Dendritic cell treated with granulocyte-macrophage colony-stimulating factor and Interleukin-4, amounts not matched to agents 40 ng/mL and 50 ng/mL, for 4 days (primary cell): Measurements from ENCODE around the gene CUL7.
"Not testable (repeated sequence)": the region's sequence is repeated elsewhere in the genome, so short reads cannot be mapped to it uniquely, and the experiment has no call there.

Experiments
- H3K27ac Mint-ChIP-seq: one replicate; pipeline ENCODE4 v1.8.0; 2022; ENCODE audit warnings: mild to moderate bottlenecking, mixed read lengths
- H3K27me3 Mint-ChIP-seq: one replicate; pipeline ENCODE4 v1.8.0; 2022; ENCODE audit warnings: mild to moderate bottlenecking, mixed read lengths
- H3K36me3 Mint-ChIP-seq: one replicate; pipeline ENCODE4 v1.8.0; 2022; ENCODE audit warnings: low read depth, mixed read lengths
- H3K4me1 Mint-ChIP-seq: one replicate; pipeline ENCODE4 v1.8.0; 2022; ENCODE audit warnings: low read depth, mixed read lengths
- H3K4me3 Mint-ChIP-seq: one replicate; pipeline ENCODE4 v1.8.0; 2022; ENCODE audit warnings: mild to moderate bottlenecking, moderate library complexity, mixed read lengths
- H3K9me3 Mint-ChIP-seq: one replicate; pipeline ENCODE4 v1.8.0; 2022; ENCODE audit warnings: mixed read lengths
- intact Hi-C: fragments of 100-400 bp; cut with micrococcal nuclease; formaldehyde crosslinking; loops from one replicate; pipeline ENCODE4 v1.15.0; 2022

Gene CUL7

DNA sequence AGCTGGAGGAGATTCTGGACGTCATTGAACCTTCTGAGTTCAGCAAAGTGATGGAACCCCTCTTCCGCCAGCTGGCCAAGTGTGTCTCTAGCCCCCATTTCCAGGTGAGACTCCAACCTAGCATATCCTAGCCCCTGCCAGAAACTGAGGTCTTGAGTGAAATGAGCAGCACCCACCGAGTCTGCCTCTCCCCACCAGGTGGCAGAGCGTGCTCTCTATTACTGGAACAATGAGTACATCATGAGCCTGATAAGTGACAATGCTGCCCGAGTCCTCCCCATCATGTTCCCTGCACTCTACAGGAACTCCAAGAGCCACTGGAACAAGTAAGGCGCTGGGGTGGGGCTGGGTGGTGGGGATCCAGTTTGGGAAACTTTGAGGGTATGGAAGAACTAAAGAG lies 44.5 kb downstream of the CUL7 start:
- H3K4me1 Mint-ChIP-seq: peaks cover 32% of the 10 kb centered on the region
- no peak overlapping the region for H3K4me3 Mint-ChIP-seq
- peaks cover 90% of the 10 kb centered on the region for H3K36me3 Mint-ChIP-seq
- H3K27me3 Mint-ChIP-seq: no peaks in the 10 kb centered on the region
- H3K9me3 Mint-ChIP-seq: no peaks in the 10 kb centered on the region
- intact Hi-C loops: loop anchor here (2.0 kb wide), 1 partner anchor 134 kb away; no protein-coding TSS in a partner anchor
- no peak overlapping the region for H3K27ac Mint-ChIP-seq

- H3K36me3 Mint-ChIP-seq: peaks cover 80% of the 10 kb centered on the region
- H3K4me1 Mint-ChIP-seq: peaks cover 16% of the 10 kb centered on the region
- H3K27ac Mint-ChIP-seq: no peak overlapping the region
- H3K9me3 Mint-ChIP-seq: no peaks in the 10 kb centered on the region
- no peaks in the 10 kb centered on the region for H3K27me3 Mint-ChIP-seq
- intact Hi-C loops: no loop called here
- no peak overlapping the region for H3K4me3 Mint-ChIP-seq
Measured at GRCh38 chr6:43007126-43007525, 46.5 kb downstream of the CUL7 start.

- no peaks in the 10 kb centered on the region for H3K9me3 Mint-ChIP-seq
- intact Hi-C loops: no loop called here
- H3K36me3 Mint-ChIP-seq: peaks cover 71% of the 10 kb centered on the region
- no peak overlapping the region for H3K27ac Mint-ChIP-seq
- no peak overlapping the region for H3K4me3 Mint-ChIP-seq
- H3K27me3 Mint-ChIP-seq: no peaks in the 10 kb centered on the region
- peaks cover 7% of the 10 kb centered on the region for H3K4me1 Mint-ChIP-seq
Measured at GRCh38 chr6:43006251-43006650, 47.4 kb downstream of the CUL7 start.

- H3K9me3 Mint-ChIP-seq: no peaks in the 10 kb centered on the region
- peaks cover 3% of the 10 kb centered on the region for H3K4me1 Mint-ChIP-seq
- peaks cover 67% of the 10 kb centered on the region for H3K36me3 Mint-ChIP-seq
- H3K27ac Mint-ChIP-seq: no peak overlapping the region
- intact Hi-C loops: no loop called here
- no peak overlapping the region for H3K4me3 Mint-ChIP-seq
- H3K27me3 Mint-ChIP-seq: no peaks in the 10 kb centered on the region
Measured at GRCh38 chr6:43005844-43006243, 47.8 kb downstream of the CUL7 start.

- Mint-ChIP-seq H3K4me1 (no peaks in the 10 kb centered on the region), H3K9me3 (no peaks in the 10 kb centered on the region), H3K36me3 (peaks cover 34% of the 10 kb centered on the region)
Measured at GRCh38 chr6:43001843-43002242, 51.8 kb downstream of the CUL7 start.

DNA sequence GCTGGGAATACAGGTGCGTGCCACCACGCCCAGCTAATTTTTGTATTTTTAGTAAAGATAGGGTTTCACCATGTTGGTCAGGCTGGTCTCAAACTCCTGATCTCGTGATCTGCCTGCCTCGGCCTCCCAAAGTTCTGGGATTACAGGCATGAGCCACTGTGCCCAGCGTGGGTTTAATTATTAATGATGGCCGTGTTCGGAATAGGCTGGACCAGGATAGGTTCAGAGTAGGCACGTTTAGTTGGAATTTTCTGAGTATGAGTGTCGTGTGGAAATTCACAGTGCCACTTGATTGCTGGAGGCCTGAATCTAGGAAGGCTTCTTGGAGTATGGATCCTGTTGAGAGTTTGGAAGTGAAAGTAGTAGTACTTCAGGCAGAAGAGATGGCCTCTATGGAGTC lies 55.4 kb downstream of the CUL7 start:
- H3K9me3 Mint-ChIP-seq, intact Hi-C loops, H3K4me1 Mint-ChIP-seq, H3K27ac Mint-ChIP-seq, H3K4me3 Mint-ChIP-seq, H3K27me3 Mint-ChIP-seq: not testable (repeated sequence)
- H3K36me3 Mint-ChIP-seq: peaks cover 29% of the 10 kb centered on the region

More at GRCh38 chr6:43001843-43002242, 51.8 kb downstream of the CUL7 start:
- no peak overlapping the region for H3K27ac Mint-ChIP-seq
- H3K4me3 Mint-ChIP-seq: no peak overlapping the region
- H3K27me3 Mint-ChIP-seq: no peaks in the 10 kb centered on the region
- intact Hi-C loops: no loop called here

- no peaks in the 10 kb centered on the region for H3K4me1 Mint-ChIP-seq
- H3K9me3 Mint-ChIP-seq: no peaks in the 10 kb centered on the region
- peaks cover 33% of the 10 kb centered on the region for H3K36me3 Mint-ChIP-seq
- no peak overlapping the region for H3K27ac Mint-ChIP-seq
- H3K4me3 Mint-ChIP-seq: no peak overlapping the region
- intact Hi-C loops: no loop called here
- no peaks in the 10 kb centered on the region for H3K27me3 Mint-ChIP-seq
Measured at GRCh38 chr6:42996513-42996912, 57.1 kb downstream of the CUL7 start.

DNA sequence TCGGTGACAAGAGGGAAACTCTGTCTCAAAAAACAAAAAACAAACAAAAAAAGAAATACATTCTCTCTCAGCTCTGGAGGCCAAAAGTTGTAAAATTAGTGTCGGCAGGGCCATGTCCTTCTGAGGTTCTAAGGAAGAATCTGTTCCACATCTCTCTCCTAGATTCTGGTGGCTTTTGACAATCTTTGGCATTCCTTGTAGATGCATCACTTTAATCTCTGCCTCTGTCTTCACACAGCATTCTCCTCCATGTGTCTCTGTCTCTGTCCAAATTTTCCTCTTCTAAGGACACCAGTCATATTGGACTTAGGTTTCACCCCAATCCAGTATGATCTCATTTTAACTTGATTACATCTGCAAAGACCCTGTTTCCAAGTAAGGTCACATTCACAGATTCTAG lies 60.2 kb downstream of the CUL7 start:
- H3K27ac Mint-ChIP-seq: no peak overlapping the region
- intact Hi-C loops: no loop called here
- no peaks in the 10 kb centered on the region for H3K27me3 Mint-ChIP-seq
- H3K9me3 Mint-ChIP-seq: no peaks in the 10 kb centered on the region
- peaks cover 11% of the 10 kb centered on the region for H3K4me1 Mint-ChIP-seq
- no peak overlapping the region for H3K4me3 Mint-ChIP-seq
- peaks cover 62% of the 10 kb centered on the region for H3K36me3 Mint-ChIP-seq

DNA sequence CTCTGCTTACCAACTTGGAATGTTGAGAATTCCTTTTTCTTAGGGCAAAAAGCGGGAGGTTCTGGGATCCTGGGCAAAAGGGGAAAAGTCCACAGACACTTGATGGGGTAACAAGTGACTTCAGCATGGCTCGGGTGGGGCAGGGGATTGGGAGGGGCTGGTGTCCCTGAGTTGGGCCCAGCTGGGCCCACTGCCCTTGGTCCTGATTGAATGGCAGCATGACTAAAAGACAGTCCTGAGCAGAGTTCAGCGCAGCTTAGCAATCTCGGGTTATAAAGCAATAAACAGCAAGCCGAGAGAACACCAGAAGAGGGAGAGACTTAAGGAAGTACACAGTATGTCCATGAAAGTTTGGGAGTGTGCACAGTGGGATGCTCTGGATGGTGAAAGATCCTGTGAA lies 63.7 kb downstream of the CUL7 start:
- no peaks in the 10 kb centered on the region for H3K9me3 Mint-ChIP-seq
- no peak overlapping the region for H3K27ac Mint-ChIP-seq
- H3K36me3 Mint-ChIP-seq: peaks cover 64% of the 10 kb centered on the region
- H3K4me3 Mint-ChIP-seq: no peak overlapping the region
- H3K27me3 Mint-ChIP-seq: no peaks in the 10 kb centered on the region
- peaks cover 46% of the 10 kb centered on the region for H3K4me1 Mint-ChIP-seq
- intact Hi-C loops: loop anchor here (10.0 kb wide), 1 partner anchor 65 kb away; the partner anchor contains the start of genes CUL7, KLC4 and MRPL2

- Mint-ChIP-seq H3K4me3 (no peak overlapping the region), H3K9me3 (no peaks in the 10 kb centered on the region), H3K27me3 (no peaks in the 10 kb centered on the region), H3K27ac (no peak overlapping the region), H3K4me1 (peaks cover 54% of the 10 kb centered on the region), H3K36me3 (peaks cover 65% of the 10 kb centered on the region)
- intact Hi-C loops: loop anchor here (10.0 kb wide), 1 partner anchor 66 kb away; the partner anchor contains the start of genes CUL7, KLC4 and MRPL2
Measured at GRCh38 chr6:42988486-42989020, 65.1 kb downstream of the CUL7 start.
